ENCODE measurements around the gene PNPLA3.

Gene PNPLA3

GRCh38 chr22:43994006-43994405 lies 70.4 kb downstream of the PNPLA3 start:
- DNase-seq (ENCODE audit: low read depth), result no peak
- no peak for TF ChIP-seq CTCF (IDR thresholded peaks at IDR 0.05; ENCODE audit: control insufficient read depth, insufficient read depth, low read depth, low read length, missing control alignments)
- H3K4me3 ChIP-seq (ENCODE audit: control insufficient read depth, low read depth, low read length), result no peak overlapping the region

GRCh38 chr22:43994416-43994815 lies 70.8 kb downstream of the PNPLA3 start:
- TF ChIP-seq CTCF (IDR thresholded peaks at IDR 0.05; ENCODE audit: control insufficient read depth, insufficient read depth, low read depth, low read length, missing control alignments), result no peak
- DNase-seq (ENCODE audit: low read depth), result no peak
- no peak overlapping the region for H3K4me3 ChIP-seq (ENCODE audit: control insufficient read depth, low read depth, low read length)

GRCh38 chr22:43995057-43995685 lies 71.6 kb downstream of the PNPLA3 start:
- no peak for DNase-seq (ENCODE audit: low read depth)
- H3K4me3 ChIP-seq (ENCODE audit: control insufficient read depth, low read depth, low read length), result no peak overlapping the region
- no peak for TF ChIP-seq CTCF (IDR thresholded peaks at IDR 0.05; ENCODE audit: control insufficient read depth, insufficient read depth, low read depth, low read length, missing control alignments)

- no peak for TF ChIP-seq CTCF (IDR thresholded peaks at IDR 0.05; ENCODE audit: control insufficient read depth, insufficient read depth, low read depth, low read length, missing control alignments)
- H3K4me3 ChIP-seq (ENCODE audit: control insufficient read depth, low read depth, low read length), result no peak overlapping the region
- DNase-seq (ENCODE audit: low read depth), result no peak
These were observed 72.2 kb downstream of the PNPLA3 start for GRCh38 chr22:43995798-43996169.

GRCh38 chr22:43996170-43996980 lies 72.8 kb downstream of the PNPLA3 start:
- no peak for TF ChIP-seq CTCF (IDR thresholded peaks at IDR 0.05; ENCODE audit: control insufficient read depth, insufficient read depth, low read depth, low read length, missing control alignments)
- DNase-seq (ENCODE audit: low read depth), result no peak
- H3K4me3 ChIP-seq (ENCODE audit: control insufficient read depth, low read depth, low read length), result no peak overlapping the region

- no peak for DNase-seq (ENCODE audit: low read depth)
- TF ChIP-seq CTCF (IDR thresholded peaks at IDR 0.05; ENCODE audit: control insufficient read depth, insufficient read depth, low read depth, low read length, missing control alignments), result no peak
- no peak overlapping the region for H3K4me3 ChIP-seq (ENCODE audit: control insufficient read depth, low read depth, low read length)
These were observed 73.3 kb downstream of the PNPLA3 start for GRCh38 chr22:43996981-43997265.

Data from AG09309 (cell line).